ENCODE data around the gene GCC1. TPM values are rescaled to one million over a fixed set of nuclear protein-coding genes. Genes with fewer than 3 reads are reported as not detected.

Gene GCC1
- total and polyA plus RNA-seq, 2 donors from 2014 or later: 6.9 to 16.7 TPM

DNA sequence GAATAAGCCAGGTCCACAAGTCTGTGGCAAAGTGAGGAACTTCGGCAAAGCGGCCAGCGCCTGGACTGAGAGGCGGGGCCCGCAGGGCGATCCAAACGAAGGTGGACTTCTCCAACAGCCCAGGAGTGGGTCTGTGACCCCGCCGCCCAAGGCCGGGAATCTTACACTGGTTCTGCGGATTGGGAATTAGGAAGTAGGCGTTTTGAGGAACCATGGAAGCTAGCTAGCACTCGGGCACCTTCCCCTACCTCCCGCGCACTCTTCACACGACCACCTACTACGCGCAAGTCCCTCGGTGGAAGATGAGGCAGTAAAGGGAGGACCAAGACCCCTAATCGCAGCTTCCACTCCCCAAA is 2.2 kb upstream of the GCC1 start:
- FAIRE-seq (no peak), DNase-seq (peak in 1 of 5 donors; percentile 83)
- H3K36me3 ChIP-seq (ENCODE audit: control insufficient read depth in 2 of 3, insufficient read depth in 3 of 3, low read length in 3 of 3): peaks cover 2 to 16% (median 14%) of the 10 kb centered on the region in 3 donors
- H3K4me1 ChIP-seq (ENCODE audit: control insufficient read depth in 2 of 3, insufficient read depth in 2 of 3, low read depth in 1 of 3, low read length in 3 of 3): peaks cover 2 to 37% (median 11%) of the 10 kb centered on the region in 3 donors
- peak overlapping the region; percentile 13 to 74 for H3K27ac ChIP-seq (ENCODE audit: low read depth in 2 of 2, low read length in 2 of 2)
- intact Hi-C loops (cut with DNase I): no loop called here
- H3K27me3 ChIP-seq (ENCODE audit: control insufficient read depth, insufficient read depth, low read length): no peaks in the 10 kb centered on the region
- TF ChIP-seq, protein P1, sequence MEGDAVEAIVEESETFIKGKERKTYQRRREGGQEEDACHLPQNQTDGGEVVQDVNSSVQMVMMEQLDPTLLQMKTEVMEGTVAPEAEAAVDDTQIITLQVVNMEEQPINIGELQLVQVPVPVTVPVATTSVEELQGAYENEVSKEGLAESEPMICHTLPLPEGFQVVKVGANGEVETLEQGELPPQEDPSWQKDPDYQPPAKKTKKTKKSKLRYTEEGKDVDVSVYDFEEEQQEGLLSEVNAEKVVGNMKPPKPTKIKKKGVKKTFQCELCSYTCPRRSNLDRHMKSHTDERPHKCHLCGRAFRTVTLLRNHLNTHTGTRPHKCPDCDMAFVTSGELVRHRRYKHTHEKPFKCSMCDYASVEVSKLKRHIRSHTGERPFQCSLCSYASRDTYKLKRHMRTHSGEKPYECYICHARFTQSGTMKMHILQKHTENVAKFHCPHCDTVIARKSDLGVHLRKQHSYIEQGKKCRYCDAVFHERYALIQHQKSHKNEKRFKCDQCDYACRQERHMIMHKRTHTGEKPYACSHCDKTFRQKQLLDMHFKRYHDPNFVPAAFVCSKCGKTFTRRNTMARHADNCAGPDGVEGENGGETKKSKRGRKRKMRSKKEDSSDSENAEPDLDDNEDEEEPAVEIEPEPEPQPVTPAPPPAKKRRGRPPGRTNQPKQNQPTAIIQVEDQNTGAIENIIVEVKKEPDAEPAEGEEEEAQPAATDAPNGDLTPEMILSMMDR (IDR thresholded peaks at IDR 0.05; ENCODE audit: borderline replicate concordance, extremely low read depth, insufficient read depth): no peak
- H3K9ac ChIP-seq (ENCODE audit: low read length in 3 of 3): peak overlapping the region; percentile 44 to 89 (median 53)
- peak overlapping the region; percentile 69 to 80 (median 77) for H3K4me3 ChIP-seq (ENCODE audit: low read length in 3 of 3)
- no peaks in the 10 kb centered on the region for H3K9me3 ChIP-seq (ENCODE audit: control insufficient read depth in 2 of 3, insufficient read depth in 1 of 3, low read length in 3 of 3)

GRCh38 chr7:127586346-127586745 is 950 bp upstream of the GCC1 start:
- Histone ChIP-seq H3K9me3 (ENCODE audit: control insufficient read depth in 2 of 3, insufficient read depth in 1 of 3, low read length in 3 of 3) (no peaks in the 10 kb centered on the region), H3K4me3 (ENCODE audit: low read length in 3 of 3) (no peak overlapping the region), H3K27me3 (ENCODE audit: control insufficient read depth, insufficient read depth, low read length) (no peaks in the 10 kb centered on the region), H3K4me1 (ENCODE audit: control insufficient read depth in 2 of 3, insufficient read depth in 2 of 3, low read depth in 1 of 3, low read length in 3 of 3) (peaks cover 2 to 45% (median 18%) of the 10 kb centered on the region in 3 donors), H3K27ac (ENCODE audit: low read depth in 2 of 2, low read length in 2 of 2) (no peak overlapping the region), H3K9ac (ENCODE audit: low read length in 3 of 3) (no peak overlapping the region), H3K36me3 (ENCODE audit: control insufficient read depth in 2 of 3, insufficient read depth in 3 of 3, low read length in 3 of 3) (peaks cover 3 to 18% (median 14%) of the 10 kb centered on the region in 3 donors)
- TF ChIP-seq, protein P1 (IDR thresholded peaks at IDR 0.05; ENCODE audit: borderline replicate concordance, extremely low read depth, insufficient read depth): no peak
- intact Hi-C loops (cut with DNase I): no loop called here
- FAIRE-seq (no peak), DNase-seq (no peak)

GRCh38 chr7:127584648-127585043 is 750 bp downstream of the GCC1 start:
- TF ChIP-seq, protein P1 (IDR thresholded peaks at IDR 0.05; ENCODE audit: borderline replicate concordance, extremely low read depth, insufficient read depth): no peak
- no peak for FAIRE-seq
- Histone ChIP-seq H3K36me3 (ENCODE audit: control insufficient read depth in 2 of 3, insufficient read depth in 3 of 3, low read length in 3 of 3) (peaks cover 2 to 17% (median 9%) of the 10 kb centered on the region in 3 donors), H3K27ac (ENCODE audit: low read depth in 2 of 2, low read length in 2 of 2) (no peak overlapping the region), H3K27me3 (ENCODE audit: control insufficient read depth, insufficient read depth, low read length) (no peaks in the 10 kb centered on the region), H3K9ac (ENCODE audit: low read length in 3 of 3) (peak overlapping the region; percentile 57 to 84 (median 64)), H3K4me3 (ENCODE audit: low read length in 3 of 3) (peak overlapping the region; percentile 81 to 95 (median 89)), H3K4me1 (ENCODE audit: control insufficient read depth in 2 of 3, insufficient read depth in 2 of 3, low read depth in 1 of 3, low read length in 3 of 3) (peaks cover 2 to 47% (median 19%) of the 10 kb centered on the region in 3 donors), H3K9me3 (ENCODE audit: control insufficient read depth in 2 of 3, insufficient read depth in 1 of 3, low read length in 3 of 3) (no peaks in the 10 kb centered on the region)
- intact Hi-C loops (cut with DNase I): no loop called here
- DNase-seq: peak in 2 of 5 donors; percentile 14 to 55

DNA sequence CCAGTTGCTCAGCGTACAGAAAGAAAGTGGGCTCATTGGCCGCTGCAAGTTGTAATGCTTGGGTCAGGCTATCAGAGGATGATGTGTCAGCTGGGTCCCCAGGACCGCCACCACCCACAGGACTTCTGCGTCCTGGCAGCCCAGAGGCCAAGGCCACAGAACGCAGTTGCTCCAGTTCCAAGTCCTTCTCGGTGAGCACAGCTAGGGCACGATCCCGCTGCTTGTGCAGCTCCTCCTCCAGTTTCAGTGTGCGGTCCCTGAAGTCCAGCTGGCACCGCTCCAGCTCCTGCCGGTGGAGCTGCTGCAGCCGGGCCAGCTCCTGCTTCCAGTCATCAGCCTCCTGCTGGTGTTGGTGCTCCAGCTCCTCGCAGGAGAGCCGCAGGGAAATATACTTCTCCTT is 3.0 kb downstream of the GCC1 start:
- no peak overlapping the region for H3K4me3 ChIP-seq (ENCODE audit: low read length in 3 of 3)
- intact Hi-C loops (cut with DNase I): no loop called here
- TF ChIP-seq, protein P1 (IDR thresholded peaks at IDR 0.05; ENCODE audit: borderline replicate concordance, extremely low read depth, insufficient read depth): no peak

More for the DNA sequence above, 3.0 kb downstream of the GCC1 start:
- FAIRE-seq: no peak
- Histone ChIP-seq H3K9me3 (ENCODE audit: control insufficient read depth in 2 of 3, insufficient read depth in 1 of 3, low read length in 3 of 3) (no peaks in the 10 kb centered on the region), H3K27ac (ENCODE audit: low read depth in 2 of 2, low read length in 2 of 2) (no peak overlapping the region), H3K36me3 (ENCODE audit: control insufficient read depth in 2 of 3, insufficient read depth in 3 of 3, low read length in 3 of 3) (peaks cover 2 to 21% (median 9%) of the 10 kb centered on the region in 3 donors), H3K4me1 (ENCODE audit: control insufficient read depth in 2 of 3, insufficient read depth in 2 of 3, low read depth in 1 of 3, low read length in 3 of 3) (peaks cover 2 to 36% (median 14%) of the 10 kb centered on the region in 3 donors), H3K9ac (ENCODE audit: low read length in 3 of 3) (no peak overlapping the region), H3K27me3 (ENCODE audit: control insufficient read depth, insufficient read depth, low read length) (no peaks in the 10 kb centered on the region)
- DNase-seq: peak in 1 of 5 donors; percentile 74

All from kidney (tissue), 14 donors.